H1 (cell line): ENCODE measurements around the gene SMG9.

ENCODE experiments used
- ASH2L ChIP-seq: fragments of 200-600, 300-600 bp; sonication (generic); IDR thresholded peaks from one replicate; pipeline ENCODE4 v1.7.1; 2017; ENCODE audit warnings: low read length
- BRCA1 ChIP-seq: IDR thresholded peaks from 2 replicates; pipeline ENCODE4 v1.6.1; 2012; ENCODE audit warnings: low read depth, low read length, improper control_type of control experiment
- CREB1 ChIP-seq: IDR thresholded peaks from 2 replicates; pipeline ENCODE4 v1.6.1; 2012; ENCODE audit warnings: inconsistent platforms
- CTCF ChIP-seq, 3 experiments: IDR thresholded peaks; 1 replicate in 2 of 3; 2 replicates in 1 of 3; pipeline versions ENCODE4 v1.5.1 to v1.6.1; 2011; ENCODE audit warnings: low read length in 3 of 3, mild to moderate bottlenecking in 3 of 3, inconsistent platforms in 2 of 3, low read depth in 1 of 3, moderate library complexity in 1 of 3; ENCODE audit not compliant: insufficient read depth in 1 of 3; ENCODE audit errors: control extremely low read depth in 1 of 3
- EP300 ChIP-seq, 2 experiments: IDR thresholded peaks; 1 replicate in 1 of 2; 2 replicates in 1 of 2; pipeline ENCODE4 v1.6.1; 2011 to 2012; ENCODE audit warnings: low read depth in 2 of 2, low read length in 2 of 2, mild to moderate bottlenecking in 2 of 2, borderline replicate concordance in 1 of 2, inconsistent platforms in 1 of 2, moderate library complexity in 1 of 2
- EZH2 ChIP-seq: fragments of 200-600 bp; sonication (generic); IDR thresholded peaks from 2 replicates; pipeline ENCODE4 v1.7.1; 2012; ENCODE audit warnings: low read depth, mild to moderate bottlenecking, moderate library complexity, low read length, inconsistent platforms; ENCODE audit not compliant: severe bottlenecking
- KDM1A ChIP-seq: fragments of 200-600, 300-600 bp; sonication (generic); IDR thresholded peaks from 2 replicates; pipeline ENCODE4 v1.7.1; 2016; ENCODE audit warnings: mild to moderate bottlenecking, low read length, borderline replicate concordance
- NRF1 ChIP-seq: IDR thresholded peaks from 2 replicates; pipeline ENCODE4 v1.6.1; 2011; ENCODE audit warnings: mild to moderate bottlenecking, low read depth, low read length, improper control_type of control experiment
- POLR2AphosphoS5 ChIP-seq: IDR thresholded peaks from 2 replicates; pipeline ENCODE4 v1.6.1; 2011; ENCODE audit warnings: low read depth, low read length
- TAF1 ChIP-seq: IDR thresholded peaks from 2 replicates; pipeline ENCODE4 v1.6.1; 2011; ENCODE audit warnings: mild to moderate bottlenecking, low read depth, low read length
- YY1 ChIP-seq: IDR thresholded peaks from 2 replicates; pipeline ENCODE4 v1.6.1; 2011; ENCODE audit warnings: low read depth, mild to moderate bottlenecking, low read length

GRCh38 chr19:43777163-43777695, 22.5 kb upstream of the SMG9 start:
- TF ChIP-seq NRF1 (no peak), CTCF (IDR thresholded peaks at IDR 0.05; ENCODE audit: control extremely low read depth in 1 of 3, insufficient read depth in 1 of 3, low read depth in 1 of 3, low read length in 3 of 3) (no peak), BRCA1 (no peak), ASH2L (no peak), TAF1 (no peak), POLR2AphosphoS5 (no peak), CREB1 (no peak), YY1 (no peak), EP300 (IDR thresholded peaks at IDR 0.05; ENCODE audit: borderline replicate concordance in 1 of 2, low read depth in 2 of 2, low read length in 2 of 2) (no peak), EZH2 (no peak), KDM1A (no peak)
